Mononuclear cell (primary cell): ENCODE results near the gene ANKH. TPM values are rescaled to one million over a fixed set of nuclear protein-coding genes. Genes with fewer than 3 reads are reported as not detected.
"Not testable (repeated sequence)": the region's sequence is repeated elsewhere in the genome, so short reads cannot be mapped to it uniquely, and the experiment has no call there.

ENCODE experiments used
- H3K27me3 ChIP-seq: 2 replicates; pipeline ENCODE4 v1.6.0; 2011; ENCODE audit warnings: low read length, control low read depth; ENCODE audit not compliant: insufficient read depth
- H3K4me1 ChIP-seq: 2 replicates; pipeline ENCODE4 v1.5.1; 2011; ENCODE audit warnings: mild to moderate bottlenecking, low read length, control low read depth; ENCODE audit not compliant: insufficient read depth
- H3K4me3 ChIP-seq: 2 replicates; pipeline ENCODE4 v1.5.1; 2011; ENCODE audit warnings: mild to moderate bottlenecking, low read length, moderate library complexity
- H3K9me3 ChIP-seq: 2 replicates; pipeline ENCODE4 v1.5.1; 2011; ENCODE audit warnings: low read depth, mild to moderate bottlenecking, control low read depth, low read length
- total RNA-seq: library from RNA; depleted of rRNA; stranded (reverse); fragments of >200 nt; gene quantifications from one replicate; pipeline ENCODE4 v1.2.3, GENCODE V29; 2012

ANKH gene
- total RNA-seq, 1 donor: 35.7 TPM

DNA sequence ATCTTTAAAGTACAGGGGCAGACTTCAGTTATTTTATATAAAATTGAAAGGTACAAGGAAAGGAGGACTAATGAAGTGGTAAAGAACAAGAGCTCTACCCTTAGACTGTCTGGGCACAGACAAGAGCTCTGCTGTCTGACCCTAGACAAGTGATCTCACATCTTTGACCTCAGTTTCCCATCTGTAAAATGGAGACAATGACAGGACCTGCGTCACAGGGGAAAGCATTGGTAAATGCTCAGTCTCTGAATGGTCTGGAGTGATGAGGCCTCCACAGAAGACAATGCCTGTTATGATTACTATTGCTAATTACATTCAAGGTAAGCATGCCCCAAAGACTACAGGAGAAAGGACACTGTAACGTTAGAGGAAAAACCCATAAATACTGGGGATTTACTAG, 37.5 kb downstream of the ANKH start:
- Histone ChIP-seq H3K4me3 (no peak overlapping the region), H3K9me3 (no peaks in the 10 kb centered on the region), H3K27me3 (no peaks in the 10 kb centered on the region), H3K4me1 (no peaks in the 10 kb centered on the region)

GRCh38 chr5:14831006-14831338, 40.6 kb downstream of the ANKH start:
- Histone ChIP-seq H3K27me3 (no peaks in the 10 kb centered on the region), H3K4me3 (no peak overlapping the region), H3K9me3 (no peaks in the 10 kb centered on the region), H3K4me1 (no peaks in the 10 kb centered on the region)

DNA sequence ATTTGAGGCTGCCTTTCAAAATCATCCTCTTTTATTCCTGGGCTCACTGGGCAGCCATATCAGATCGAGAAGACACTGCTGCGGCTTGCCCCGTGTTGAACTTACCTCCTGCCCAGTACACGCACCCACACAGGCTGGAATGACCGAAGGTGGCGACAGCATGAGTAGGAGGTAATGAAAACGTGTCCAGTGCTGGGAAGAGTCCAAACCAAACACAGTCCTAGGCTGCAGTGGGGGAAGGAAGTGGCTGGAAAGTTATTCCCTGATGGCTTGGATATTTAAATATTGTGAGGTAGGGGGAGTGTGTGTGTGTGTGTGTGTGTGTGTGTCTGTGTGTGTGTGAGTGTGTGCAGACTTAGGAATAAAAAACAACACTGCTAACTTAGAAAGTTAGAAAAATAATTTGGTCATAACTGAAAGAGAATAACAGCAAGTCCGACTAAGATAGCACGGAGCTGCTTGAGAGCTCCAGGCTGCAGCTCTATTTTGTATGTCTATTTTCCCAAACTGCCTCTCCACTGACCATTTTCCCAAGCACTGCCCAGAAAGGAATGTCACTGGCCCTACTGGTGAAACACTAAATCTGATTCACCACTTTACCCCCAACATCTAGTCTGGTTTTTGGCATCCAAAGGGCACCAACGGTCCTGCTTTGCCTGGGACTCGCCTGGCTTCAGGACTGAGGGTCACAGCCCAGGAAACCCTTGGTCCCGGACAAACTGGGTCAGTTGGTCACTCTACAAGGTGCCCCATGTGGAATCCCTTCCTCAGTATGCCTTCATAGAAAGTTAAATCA, 41.2 kb downstream of the ANKH start:
- no peaks in the 10 kb centered on the region for H3K27me3 ChIP-seq
- no peak overlapping the region for H3K4me3 ChIP-seq
- no peaks in the 10 kb centered on the region for H3K4me1 ChIP-seq
- H3K9me3 ChIP-seq: no peaks in the 10 kb centered on the region

DNA sequence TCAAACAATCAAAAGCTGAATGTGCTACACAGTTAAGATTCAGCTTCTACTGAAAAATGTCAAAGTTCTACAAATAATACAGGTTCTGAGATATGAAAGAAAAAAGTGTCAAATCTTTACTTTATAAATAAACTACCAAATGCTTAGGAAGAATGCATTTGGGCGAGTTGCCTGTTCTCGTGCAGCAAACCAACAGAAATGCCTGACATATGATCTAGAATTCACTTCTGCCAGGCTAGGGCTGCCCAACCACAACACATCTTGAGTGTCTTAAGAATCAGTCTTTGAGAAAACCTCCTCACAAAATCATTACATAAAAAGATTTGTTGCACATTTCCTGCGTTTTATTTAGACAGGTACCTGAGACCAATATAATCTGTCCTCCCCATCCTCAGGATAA, 42.2 kb downstream of the ANKH start:
- Histone ChIP-seq H3K27me3 (no peaks in the 10 kb centered on the region), H3K9me3 (no peaks in the 10 kb centered on the region), H3K4me3 (no peak overlapping the region), H3K4me1 (no peaks in the 10 kb centered on the region)

DNA sequence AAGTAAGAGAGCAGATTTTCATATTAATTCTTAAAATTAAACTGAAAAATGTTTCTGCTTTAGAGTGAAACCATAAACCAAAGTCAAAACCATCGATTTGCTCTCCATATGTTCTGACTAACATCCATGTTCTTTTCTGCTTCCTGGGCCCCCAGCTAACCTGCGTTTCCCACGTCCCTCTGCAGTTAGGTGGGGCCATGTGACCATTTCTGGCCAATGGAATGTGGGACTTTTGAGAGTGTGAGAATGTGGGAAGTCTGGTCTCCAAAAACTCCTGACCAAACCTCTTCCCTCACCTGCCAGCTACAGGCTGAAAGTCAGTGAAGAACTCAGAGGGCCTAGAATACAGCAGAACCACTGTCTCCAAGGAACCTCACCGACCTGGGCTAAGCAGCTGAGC, 44.9 kb downstream of the ANKH start:
- no peaks in the 10 kb centered on the region for H3K9me3 ChIP-seq
- no peaks in the 10 kb centered on the region for H3K27me3 ChIP-seq
- no peak overlapping the region for H3K4me3 ChIP-seq
- H3K4me1 ChIP-seq: no peaks in the 10 kb centered on the region

DNA sequence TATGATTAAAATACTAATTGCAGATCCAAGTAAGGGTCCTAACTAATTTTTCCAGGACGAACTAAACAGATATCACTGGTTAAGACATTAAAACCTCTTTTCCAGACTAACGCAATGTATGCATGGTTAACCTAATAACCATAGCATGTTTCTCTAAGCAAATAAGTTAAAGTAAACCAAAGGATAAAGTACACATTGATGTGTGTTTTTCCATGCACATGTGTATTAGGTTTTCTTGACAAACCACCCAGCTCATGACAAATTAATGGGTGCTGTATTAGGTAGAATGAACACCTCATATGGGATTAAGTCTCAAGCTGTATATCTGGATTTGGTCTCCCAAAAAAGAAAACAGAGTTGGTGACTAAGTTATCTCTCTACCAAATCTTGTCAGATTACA, 45.6 kb downstream of the ANKH start:
- Histone ChIP-seq H3K27me3 (no peaks in the 10 kb centered on the region), H3K4me1 (no peaks in the 10 kb centered on the region), H3K9me3 (no peaks in the 10 kb centered on the region), H3K4me3 (no peak overlapping the region)

GRCh38 chr5:14824499-14824898, 47.1 kb downstream of the ANKH start:
- Histone ChIP-seq H3K9me3 (no peaks in the 10 kb centered on the region), H3K27me3 (no peaks in the 10 kb centered on the region), H3K4me3 (no peak overlapping the region), H3K4me1 (no peaks in the 10 kb centered on the region)

- no peaks in the 10 kb centered on the region for H3K4me1 ChIP-seq
- H3K4me3 ChIP-seq: no peak overlapping the region
- no peaks in the 10 kb centered on the region for H3K27me3 ChIP-seq
- no peaks in the 10 kb centered on the region for H3K9me3 ChIP-seq
Observed at GRCh38 chr5:14821100-14821845, 50.3 kb downstream of the ANKH start.

GRCh38 chr5:14818931-14819790, 52.4 kb downstream of the ANKH start:
- no peaks in the 10 kb centered on the region for H3K9me3 ChIP-seq
- H3K4me1 ChIP-seq: no peaks in the 10 kb centered on the region
- no peak overlapping the region for H3K4me3 ChIP-seq
- H3K27me3 ChIP-seq: no peaks in the 10 kb centered on the region

DNA sequence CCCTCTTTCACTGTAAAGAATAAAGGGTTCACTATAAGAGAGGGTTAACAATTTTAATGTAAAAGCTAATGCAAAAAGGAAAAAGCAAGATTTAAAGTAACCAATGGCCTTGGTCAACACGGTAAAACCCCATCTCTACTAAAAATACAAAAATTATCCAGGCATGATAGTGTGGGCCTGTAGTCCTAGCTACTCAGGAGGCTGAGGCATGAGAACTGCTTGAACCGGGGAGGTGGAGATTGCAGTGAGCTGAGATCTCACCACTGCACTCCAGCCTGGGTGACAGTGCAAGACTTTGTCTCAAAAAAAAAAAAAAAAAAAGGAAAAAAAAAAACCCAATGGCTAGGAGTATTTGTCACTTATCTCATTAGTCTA, 53.8 kb downstream of the ANKH start:
- not testable (repeated sequence) for H3K9me3 ChIP-seq, H3K27me3 ChIP-seq, H3K4me1 ChIP-seq, H3K4me3 ChIP-seq

GRCh38 chr5:14816999-14817761, 54.4 kb downstream of the ANKH start:
- H3K27me3 ChIP-seq: no peaks in the 10 kb centered on the region
- H3K4me3 ChIP-seq: no peak overlapping the region
- H3K4me1 ChIP-seq: peaks cover 11% of the 10 kb centered on the region
- no peaks in the 10 kb centered on the region for H3K9me3 ChIP-seq

DNA sequence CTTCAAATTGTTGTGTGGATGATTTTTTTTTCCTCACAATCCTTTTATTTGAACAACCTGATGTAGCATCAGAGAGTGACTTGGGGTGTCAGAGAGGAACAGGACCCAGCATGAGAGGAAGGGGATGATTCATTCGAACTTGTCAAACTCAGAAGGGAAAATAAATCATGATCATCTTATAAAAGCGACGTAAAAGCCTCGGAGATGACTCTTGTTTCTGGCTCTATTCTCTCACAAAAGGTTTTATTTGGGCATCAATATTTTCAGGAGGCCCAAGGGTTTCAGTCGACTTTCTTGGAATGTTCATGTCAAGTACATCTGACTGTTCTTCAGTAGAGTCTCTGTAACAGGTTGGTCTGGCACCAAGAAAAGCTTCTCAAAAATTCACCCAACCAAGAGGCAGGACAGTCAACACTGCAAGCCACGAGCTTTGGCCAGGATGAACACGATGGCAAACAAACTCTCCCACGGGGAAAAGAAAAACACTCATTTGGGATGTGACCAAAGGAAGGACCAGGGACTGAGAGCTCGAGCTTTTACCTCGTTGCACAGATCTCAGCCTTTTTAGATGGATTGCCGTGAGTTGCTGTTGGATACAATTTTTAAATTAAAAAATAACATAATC, 55.1 kb downstream of the ANKH start:
- Histone ChIP-seq H3K27me3 (no peaks in the 10 kb centered on the region), H3K4me3 (no peak overlapping the region), H3K9me3 (no peaks in the 10 kb centered on the region), H3K4me1 (peaks cover 12% of the 10 kb centered on the region)

GRCh38 chr5:14813747-14814146, 57.8 kb downstream of the ANKH start:
- H3K4me1 ChIP-seq: peaks cover 34% of the 10 kb centered on the region
- H3K27me3 ChIP-seq: no peaks in the 10 kb centered on the region
- no peak overlapping the region for H3K4me3 ChIP-seq
- no peaks in the 10 kb centered on the region for H3K9me3 ChIP-seq

- Histone ChIP-seq H3K9me3 (no peaks in the 10 kb centered on the region), H3K27me3 (no peaks in the 10 kb centered on the region), H3K4me1 (peaks cover 34% of the 10 kb centered on the region), H3K4me3 (no peak overlapping the region)
Observed at GRCh38 chr5:14812166-14812565, 59.4 kb downstream of the ANKH start.
